GM20431 (cell line): Measurements from ENCODE around the gene PLCB4.

Source experiments
- in situ Hi-C: fragments of 300-500 bp; cut with MseI, MboI; formaldehyde crosslinking; loops from one replicate; pipeline ENCODE4 v1.15.0; 2020; ENCODE audit warnings: low sequenced_read_pairs; ENCODE audit not compliant: unreplicated experiment

Gene PLCB4

GRCh38 chr20:9342651-9343050 is 273.8 kb downstream of the PLCB4 start:
- in situ Hi-C loops: no loop called here

- in situ Hi-C loops: no loop called here
These were observed 275.4 kb downstream of the PLCB4 start for GRCh38 chr20:9344083-9344920.

- in situ Hi-C loops: no loop called here
These were observed 279.4 kb downstream of the PLCB4 start for GRCh38 chr20:9348316-9348715.

- in situ Hi-C loops: no loop called here
These were observed 279.9 kb downstream of the PLCB4 start for GRCh38 chr20:9348747-9349146.

GRCh38 chr20:9349249-9349648 is 280.4 kb downstream of the PLCB4 start:
- in situ Hi-C loops: no loop called here

- in situ Hi-C loops: no loop called here
These were observed 283.9 kb downstream of the PLCB4 start for GRCh38 chr20:9352739-9353138.

GRCh38 chr20:9353180-9353915 is 284.5 kb downstream of the PLCB4 start:
- in situ Hi-C loops: no loop called here

GRCh38 chr20:9353916-9354276 is 285.0 kb downstream of the PLCB4 start:
- in situ Hi-C loops: no loop called here

- in situ Hi-C loops: no loop called here
These were observed 285.7 kb downstream of the PLCB4 start for GRCh38 chr20:9354579-9354978.

GRCh38 chr20:9358001-9358400 is 289.1 kb downstream of the PLCB4 start:
- in situ Hi-C loops: no loop called here

GRCh38 chr20:9359561-9360308 is 290.8 kb downstream of the PLCB4 start:
- in situ Hi-C loops: no loop called here

GRCh38 chr20:9360431-9360830 is 291.5 kb downstream of the PLCB4 start:
- in situ Hi-C loops: no loop called here

- in situ Hi-C loops: no loop called here
These were observed 294.8 kb downstream of the PLCB4 start for GRCh38 chr20:9363673-9364072.

GRCh38 chr20:9367328-9367727 is 298.4 kb downstream of the PLCB4 start:
- in situ Hi-C loops: no loop called here

GRCh38 chr20:9367746-9368145 is 298.9 kb downstream of the PLCB4 start:
- in situ Hi-C loops: no loop called here

GRCh38 chr20:9368893-9369292 is 300.0 kb downstream of the PLCB4 start:
- in situ Hi-C loops: no loop called here

- in situ Hi-C loops: no loop called here
These were observed 300.7 kb downstream of the PLCB4 start for GRCh38 chr20:9369557-9369956.

- in situ Hi-C loops: no loop called here
These were observed 305.2 kb downstream of the PLCB4 start for GRCh38 chr20:9374072-9374471.

GRCh38 chr20:9374480-9374879 is 305.6 kb downstream of the PLCB4 start:
- in situ Hi-C loops: no loop called here

GRCh38 chr20:9375221-9375681 is 306.4 kb downstream of the PLCB4 start:
- in situ Hi-C loops: no loop called here

- in situ Hi-C loops: no loop called here
These were observed 308.1 kb downstream of the PLCB4 start for GRCh38 chr20:9377007-9377406.
